ENCODE results near the gene OR2W1.

The OR2W1 gene

DNA sequence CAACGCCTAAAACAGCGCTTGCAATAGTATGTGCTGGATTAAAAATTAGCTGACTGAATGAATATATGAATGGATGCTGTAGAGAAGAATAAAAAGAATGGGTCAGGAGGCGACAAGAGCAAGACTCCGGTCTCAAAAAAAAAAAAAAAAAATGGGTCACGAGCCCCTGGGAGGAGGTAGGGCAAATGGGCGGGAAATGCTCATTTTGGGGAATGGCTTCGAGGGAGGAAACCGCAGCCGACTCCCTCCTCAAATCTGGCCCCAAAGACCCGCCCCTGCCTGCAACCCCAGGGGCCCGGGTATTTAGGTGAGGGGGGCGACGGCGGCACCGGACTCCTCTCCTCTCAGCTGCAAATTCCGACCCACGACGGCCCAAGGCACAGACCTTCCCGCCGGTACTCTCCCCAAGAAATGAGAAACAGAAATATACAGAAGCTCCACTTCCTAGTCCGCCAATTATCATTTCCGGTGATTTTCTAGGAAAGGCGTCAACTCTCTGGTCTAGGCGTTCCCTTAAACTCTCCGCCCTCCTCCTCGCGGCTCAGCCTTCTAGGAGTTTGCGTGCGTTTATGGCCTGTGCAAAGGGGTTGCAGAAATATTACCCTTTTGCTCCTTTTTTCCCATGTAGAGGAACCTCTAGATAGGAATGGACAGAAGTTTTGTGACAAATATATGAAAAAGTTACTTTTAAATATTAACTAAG is 39.6 kb downstream of the OR2W1 start, which contains the start of gene ZNF311:
Gene ZNF311 (minus strand): TSS at position 133 of the 703 bp plus-strand sequence. CDS start 1,361 bp downstream, outside the sequence.
- Histone ChIP-seq H3K27me3 (ENCODE audit: control insufficient read depth, insufficient read depth, low read length, poor library complexity, severe bottlenecking) (peaks cover 41% of the 10 kb centered on the region), H3K36me3 (ENCODE audit: control insufficient read depth, insufficient read depth, low read length) (no peaks in the 10 kb centered on the region), H3K4me1 (ENCODE audit: control insufficient read depth, insufficient read depth, low read length) (no peaks in the 10 kb centered on the region), H3K4me3 (ENCODE audit: insufficient read depth, low read depth, low read length) (peak within 1 kb of the TSS; percentile 11), H3K27ac (ENCODE audit: insufficient read depth, low read depth, low read length, poor library complexity, severe bottlenecking) (no peak within 1 kb of the TSS), H3K9me3 (ENCODE audit: control insufficient read depth, low read length) (no peaks in the 10 kb centered on the region)
- WGBS, 2 experiments, result 72 to 75% methylated on average over 29 of the region's 29 CpGs

DNA sequence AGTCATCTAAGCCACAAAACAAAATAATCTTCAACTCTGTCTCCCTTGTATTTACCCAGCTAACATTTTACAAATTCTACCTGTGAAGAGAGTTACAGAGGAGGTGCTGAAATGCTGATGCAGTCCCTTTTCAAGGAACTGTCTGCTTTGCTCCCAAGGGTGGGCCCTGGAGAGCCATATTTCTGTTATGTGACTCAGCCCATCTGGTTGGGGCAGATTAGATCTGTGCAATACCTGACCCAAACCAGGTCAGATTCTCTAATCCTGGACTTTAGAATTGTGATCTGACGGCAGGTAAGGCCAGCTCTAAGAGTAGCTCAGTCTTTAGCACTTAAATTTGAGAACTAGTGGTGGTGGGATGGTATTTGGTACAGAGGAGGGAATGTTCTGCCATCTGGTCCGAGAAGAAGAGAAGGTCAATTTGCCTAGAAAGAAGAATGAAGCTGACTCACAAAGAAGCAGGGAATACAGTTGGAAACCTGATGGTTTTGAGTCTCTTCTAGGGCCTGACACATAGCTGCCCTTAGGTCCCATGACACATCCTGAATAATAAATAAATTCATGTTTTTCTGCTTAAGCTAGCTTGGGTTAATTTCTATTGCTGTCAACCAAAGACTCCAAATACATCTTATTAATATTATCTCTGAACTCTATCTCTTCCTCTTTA is 48.0 kb downstream of the OR2W1 start:
- Histone ChIP-seq H3K4me3 (ENCODE audit: insufficient read depth, low read depth, low read length) (no peak overlapping the region), H3K36me3 (ENCODE audit: control insufficient read depth, insufficient read depth, low read length) (no peaks in the 10 kb centered on the region), H3K27ac (ENCODE audit: insufficient read depth, low read depth, low read length, poor library complexity, severe bottlenecking) (no peak overlapping the region), H3K9me3 (ENCODE audit: control insufficient read depth, low read length) (no peaks in the 10 kb centered on the region), H3K27me3 (ENCODE audit: control insufficient read depth, insufficient read depth, low read length, poor library complexity, severe bottlenecking) (no peaks in the 10 kb centered on the region), H3K4me1 (ENCODE audit: control insufficient read depth, insufficient read depth, low read length) (no peaks in the 10 kb centered on the region)
- WGBS, 2 experiments, result 84 to 88% methylated on average over 2 of the region's 2 CpGs

DNA sequence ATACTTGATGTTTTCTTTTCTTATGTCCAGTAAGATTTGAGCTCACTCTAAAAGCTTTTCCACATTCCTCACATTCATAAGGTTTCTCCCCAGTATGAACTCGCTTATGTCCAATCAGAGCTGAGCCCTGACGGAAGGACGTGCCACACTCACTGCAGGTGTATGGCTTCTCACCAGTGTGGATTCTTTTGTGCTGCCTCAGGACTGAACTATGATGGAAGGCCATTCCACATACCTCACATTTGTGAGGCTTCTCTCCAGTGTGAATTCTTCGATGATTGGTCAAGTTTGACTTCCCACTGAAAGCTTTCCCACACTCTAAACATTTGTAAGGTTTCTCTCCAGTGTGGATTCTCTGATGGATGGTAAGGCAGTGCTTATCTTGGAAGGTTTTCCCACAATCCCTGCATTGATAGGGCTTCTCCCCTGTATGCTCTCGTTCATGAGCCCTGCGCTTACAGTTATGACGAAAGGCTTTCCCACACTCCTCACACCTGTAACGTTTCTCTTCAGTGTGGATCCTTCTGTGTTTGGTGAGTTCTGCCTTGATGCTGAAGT is 49.8 kb downstream of the OR2W1 start:
- Histone ChIP-seq H3K27me3 (ENCODE audit: control insufficient read depth, insufficient read depth, low read length, poor library complexity, severe bottlenecking) (no peaks in the 10 kb centered on the region), H3K27ac (ENCODE audit: insufficient read depth, low read depth, low read length, poor library complexity, severe bottlenecking) (no peak overlapping the region), H3K36me3 (ENCODE audit: control insufficient read depth, insufficient read depth, low read length) (no peaks in the 10 kb centered on the region), H3K4me3 (ENCODE audit: insufficient read depth, low read depth, low read length) (no peak overlapping the region), H3K4me1 (ENCODE audit: control insufficient read depth, insufficient read depth, low read length) (no peaks in the 10 kb centered on the region), H3K9me3 (ENCODE audit: control insufficient read depth, low read length) (no peaks in the 10 kb centered on the region)
- 92 to 95% methylated on average over 8 of the region's 8 CpGs for WGBS, 2 experiments

All from ectodermal cell (in vitro differentiated cells).